ENCODE results near the gene PRPF6. TPM values are rescaled to one million over a fixed set of nuclear protein-coding genes. Genes with fewer than 3 reads are reported as not detected.
A peak's percentile ranks its signal among the peaks of the same experiment; 100 is the strongest.

The PRPF6 gene
- total and polyA plus RNA-seq, 2 of the 13 experiments (the other 11 are each of a cell fraction or from before 2014, with no cell fraction given) = 63.7 to 101 TPM

- Histone ChIP-seq H3K27ac (ENCODE audit: extremely low read length, insufficient read depth, low read length) (peak within 1 kb of the TSS; percentile 78), H3K4me3 (replicated peaks in 1 of 3; ENCODE audit: insufficient read depth in 1 of 3, low read depth in 2 of 3, low read length in 3 of 3) (peak within 1 kb of the TSS; percentile 82 to 98 (median 90)), H3K27me3 (ENCODE audit: control insufficient read depth in 1 of 2, insufficient read depth in 2 of 2, low read length in 2 of 2) (peaks cover 0 to 3% of the 10 kb centered on the region in 2 experiments; a peak in 2 of 5 replicates), H3K4me2 (ENCODE audit: low read depth, low read length) (peak within 1 kb of the TSS; percentile 95), H3K9ac (ENCODE audit: insufficient read depth, low read depth, low read length) (peak within 1 kb of the TSS; percentile 82), H3K9me3 (ENCODE audit: low read length) (no peaks in the 10 kb centered on the region), H3K4me1 (ENCODE audit: insufficient read depth, low read length) (peaks cover 65% of the 10 kb centered on the region), H3K79me2 (ENCODE audit: insufficient read depth, low read length) (no peaks in the 10 kb centered on the region), H3K36me3 (replicated peaks in 1 of 2; ENCODE audit: control insufficient read depth in 1 of 2, insufficient read depth in 2 of 2, low read length in 2 of 2) (no peaks in the 10 kb centered on the region), H4K20me1 (ENCODE audit: insufficient read depth, low read length) (peaks cover 4% of the 10 kb centered on the region; the same call in 1 of the 2 replicates), H2AFZ (ENCODE audit: low read length) (no peak within 1 kb of the TSS)
- WGBS (ENCODE audit: low lambda C conversion rate) = 3% methylated on average over 74 of the region's 85 CpGs
- no TSS peak for BruUV-seq (replicated peaks)
- CTCF ChIA-PET (ENCODE audit: low intra/inter-chr PET ratio, low total read pairs) = interaction anchor here (1.5 kb wide), 1 partner anchor 82 kb away, joined by 4 read pairs; the partner anchor contains the start of gene PRPF6
- POLR2A ChIA-PET = interaction anchor here (0.6 to 4.6 kb wide), 23 partner anchors 10 to 421 kb away, joined by 3 to 113 read pairs (median 5); partner anchors contain the start of genes C20orf204, LKAAEAR1, OPRL1 and PRPF6
- FAIRE-seq (peak; percentile 85), ATAC-seq (peak; percentile 76), DNase-seq (ENCODE audit: low spot score) (peak; percentile 96)
- intact Hi-C loops (cut with micrococcal nuclease; ENCODE audit: unreplicated experiment) (no loop called here), in situ Hi-C loops (cut with HindIII; ENCODE audit: extremely low pct_ligation_motif_present, low pct_unique_long_range_greater_than_20kb) (no loop called here)
- TF ChIP-seq EZH2 (conservative IDR thresholded peaks at IDR 0.05; ENCODE audit: low read depth, low read length) = no peak
- peak; percentile 91; the same call in 1 of the 2 replicates for TF ChIP-seq ZNF660 (CRISPR knock-in tag; IDR thresholded peaks at IDR 0.05; ENCODE audit: borderline replicate concordance, low read depth)
- TF ChIP-seq RBM22 (optimal IDR thresholded peaks at IDR 0.05; ENCODE audit: low read length) = peak; percentile 7
- 0 out of 2 replicates have a peak, but pooled peaks have one; percentile 54 for TF ChIP-seq ZNF720 (CRISPR knock-in tag; IDR thresholded peaks at IDR 0.05)
- TF ChIP-seq ZNF598 (CRISPR knock-in tag; IDR thresholded peaks at IDR 0.05; ENCODE audit: borderline replicate concordance) = peak; percentile 95; the same call in 1 of the 2 replicates
- no peak; the same call in 1 of the 2 replicates for TF ChIP-seq MXD4 (CRISPR knock-in tag; IDR thresholded peaks at IDR 0.05)
- peak; percentile 53; the same call in 1 of the 2 replicates for TF ChIP-seq HIC2 (CRISPR knock-in tag; IDR thresholded peaks at IDR 0.05; ENCODE audit: low read depth)
- no peak; the same call in 1 of the 2 replicates for TF ChIP-seq JUND (CRISPR knock-in tag; IDR thresholded peaks at IDR 0.05)
- TF ChIP-seq, protein P1, sequence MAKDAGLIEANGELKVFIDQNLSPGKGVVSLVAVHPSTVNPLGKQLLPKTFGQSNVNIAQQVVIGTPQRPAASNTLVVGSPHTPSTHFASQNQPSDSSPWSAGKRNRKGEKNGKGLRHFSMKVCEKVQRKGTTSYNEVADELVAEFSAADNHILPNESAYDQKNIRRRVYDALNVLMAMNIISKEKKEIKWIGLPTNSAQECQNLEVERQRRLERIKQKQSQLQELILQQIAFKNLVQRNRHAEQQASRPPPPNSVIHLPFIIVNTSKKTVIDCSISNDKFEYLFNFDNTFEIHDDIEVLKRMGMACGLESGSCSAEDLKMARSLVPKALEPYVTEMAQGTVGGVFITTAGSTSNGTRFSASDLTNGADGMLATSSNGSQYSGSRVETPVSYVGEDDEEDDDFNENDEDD (CRISPR knock-in tag; IDR thresholded peaks at IDR 0.05; ENCODE audit: borderline replicate concordance) = peak; percentile 90
- peak; percentile 98 for TF ChIP-seq ZNF709 (CRISPR knock-in tag; IDR thresholded peaks at IDR 0.05)
- TF ChIP-seq ZNF142 (CRISPR knock-in tag; IDR thresholded peaks at IDR 0.05) = no peak; the same call in 1 of the 2 replicates
- TF ChIP-seq MYNN (CRISPR knock-in tag; IDR thresholded peaks at IDR 0.05; ENCODE audit: low read depth) = peak; percentile 96; the same call in 1 of the 2 replicates
- peak; percentile 77 for TF ChIP-seq ZBTB7B (CRISPR knock-in tag; IDR thresholded peaks at IDR 0.05)
- TF ChIP-seq TEAD2 (CRISPR knock-in tag; IDR thresholded peaks at IDR 0.05) = no peak
Observed at GRCh38 chr20:64062596-64063388, 81.9 kb downstream of the PRPF6 start, which contains the start of gene TCEA2. Gene TCEA2 (plus strand): TSS chr20:64063198. CDS start chr20:64063313, 115 bp downstream.

Measured in HepG2 (cell line).